ENCODE measurements around the gene PABPN1L.

GRCh38 chr16:88856122-88856827, 10.2 kb downstream of the PABPN1L start:
- TF ChIP-seq REST (IDR thresholded peaks at IDR 0.05; ENCODE audit: insufficient read depth in 1 of 2, low read depth in 2 of 2, low read length in 2 of 2), result no peak
- no peak for TF ChIP-seq TAF1 (IDR thresholded peaks at IDR 0.05; ENCODE audit: borderline replicate concordance, insufficient read depth, low read length)
- TF ChIP-seq POLR2AphosphoS5 (IDR thresholded peaks at IDR 0.05; ENCODE audit: low read depth, low read length), result no peak

Data from PFSK-1 (cell line).